WI38 (cell line): ENCODE data around the gene PCNX4.

Source experiments
- H3K4me3 ChIP-seq: 2 replicates; pipeline ENCODE4 v1.5.1; 2011; ENCODE audit warnings: low read depth, mild to moderate bottlenecking, control low read depth, low read length
- TF ChIP-seq, protein P1 (sequence below): IDR thresholded peaks from 2 replicates; pipeline ENCODE4 v1.5.1; 2012; ENCODE audit warnings: low read depth, mild to moderate bottlenecking, control low read depth, low read length

Gene PCNX4

DNA sequence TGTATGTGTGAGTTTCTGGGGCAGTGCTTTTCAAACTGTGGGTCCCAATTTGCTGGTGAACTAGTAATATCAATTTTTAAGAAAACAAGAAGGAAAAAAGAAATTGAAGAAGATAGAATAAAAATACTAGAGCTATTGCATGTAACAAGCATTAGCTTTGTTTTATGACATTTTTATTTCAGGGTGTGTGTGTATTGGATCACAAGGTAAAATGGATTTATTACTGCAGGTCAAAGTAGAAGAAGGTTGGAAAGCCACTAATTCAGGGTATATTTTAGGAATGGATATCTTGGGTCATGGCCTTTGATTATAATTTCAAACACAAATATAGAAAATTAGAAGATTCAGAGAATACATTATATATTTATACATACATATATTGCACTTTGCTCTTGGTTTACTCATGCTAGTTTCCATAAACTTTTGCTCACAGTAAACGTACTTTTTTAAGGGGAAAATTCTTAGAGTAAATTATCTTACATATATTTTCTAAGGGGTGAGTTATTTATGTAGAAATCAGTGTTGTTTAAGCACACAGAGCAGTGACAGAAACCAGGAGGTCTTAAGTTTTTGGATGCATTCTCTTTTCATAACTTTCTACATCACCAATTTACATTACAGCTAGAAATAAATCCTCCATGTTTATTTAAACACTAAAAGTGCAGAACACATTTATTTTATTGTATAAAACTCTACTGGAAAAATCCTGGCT, 122.8 kb downstream of the PCNX4 start:
- TF ChIP-seq, protein P1, sequence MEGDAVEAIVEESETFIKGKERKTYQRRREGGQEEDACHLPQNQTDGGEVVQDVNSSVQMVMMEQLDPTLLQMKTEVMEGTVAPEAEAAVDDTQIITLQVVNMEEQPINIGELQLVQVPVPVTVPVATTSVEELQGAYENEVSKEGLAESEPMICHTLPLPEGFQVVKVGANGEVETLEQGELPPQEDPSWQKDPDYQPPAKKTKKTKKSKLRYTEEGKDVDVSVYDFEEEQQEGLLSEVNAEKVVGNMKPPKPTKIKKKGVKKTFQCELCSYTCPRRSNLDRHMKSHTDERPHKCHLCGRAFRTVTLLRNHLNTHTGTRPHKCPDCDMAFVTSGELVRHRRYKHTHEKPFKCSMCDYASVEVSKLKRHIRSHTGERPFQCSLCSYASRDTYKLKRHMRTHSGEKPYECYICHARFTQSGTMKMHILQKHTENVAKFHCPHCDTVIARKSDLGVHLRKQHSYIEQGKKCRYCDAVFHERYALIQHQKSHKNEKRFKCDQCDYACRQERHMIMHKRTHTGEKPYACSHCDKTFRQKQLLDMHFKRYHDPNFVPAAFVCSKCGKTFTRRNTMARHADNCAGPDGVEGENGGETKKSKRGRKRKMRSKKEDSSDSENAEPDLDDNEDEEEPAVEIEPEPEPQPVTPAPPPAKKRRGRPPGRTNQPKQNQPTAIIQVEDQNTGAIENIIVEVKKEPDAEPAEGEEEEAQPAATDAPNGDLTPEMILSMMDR: no peak
- H3K4me3 ChIP-seq: no peak overlapping the region

DNA sequence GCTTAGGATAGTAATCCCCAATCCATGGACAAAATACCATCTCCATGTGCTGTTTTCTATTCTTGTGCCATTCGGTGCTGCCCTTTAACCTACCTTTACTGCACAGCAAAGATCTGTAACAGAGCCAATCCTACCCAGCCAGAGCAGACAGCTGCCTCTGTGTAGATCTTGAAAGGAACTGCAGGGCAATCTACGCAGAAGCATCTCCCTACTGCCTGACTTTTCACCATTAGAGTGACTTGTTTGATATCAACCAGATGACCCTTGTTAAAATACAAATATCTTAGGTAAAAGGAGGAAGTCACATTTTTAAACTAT, 123.4 kb downstream of the PCNX4 start:
- TF ChIP-seq, protein P1: no peak
- no peak overlapping the region for H3K4me3 ChIP-seq

DNA sequence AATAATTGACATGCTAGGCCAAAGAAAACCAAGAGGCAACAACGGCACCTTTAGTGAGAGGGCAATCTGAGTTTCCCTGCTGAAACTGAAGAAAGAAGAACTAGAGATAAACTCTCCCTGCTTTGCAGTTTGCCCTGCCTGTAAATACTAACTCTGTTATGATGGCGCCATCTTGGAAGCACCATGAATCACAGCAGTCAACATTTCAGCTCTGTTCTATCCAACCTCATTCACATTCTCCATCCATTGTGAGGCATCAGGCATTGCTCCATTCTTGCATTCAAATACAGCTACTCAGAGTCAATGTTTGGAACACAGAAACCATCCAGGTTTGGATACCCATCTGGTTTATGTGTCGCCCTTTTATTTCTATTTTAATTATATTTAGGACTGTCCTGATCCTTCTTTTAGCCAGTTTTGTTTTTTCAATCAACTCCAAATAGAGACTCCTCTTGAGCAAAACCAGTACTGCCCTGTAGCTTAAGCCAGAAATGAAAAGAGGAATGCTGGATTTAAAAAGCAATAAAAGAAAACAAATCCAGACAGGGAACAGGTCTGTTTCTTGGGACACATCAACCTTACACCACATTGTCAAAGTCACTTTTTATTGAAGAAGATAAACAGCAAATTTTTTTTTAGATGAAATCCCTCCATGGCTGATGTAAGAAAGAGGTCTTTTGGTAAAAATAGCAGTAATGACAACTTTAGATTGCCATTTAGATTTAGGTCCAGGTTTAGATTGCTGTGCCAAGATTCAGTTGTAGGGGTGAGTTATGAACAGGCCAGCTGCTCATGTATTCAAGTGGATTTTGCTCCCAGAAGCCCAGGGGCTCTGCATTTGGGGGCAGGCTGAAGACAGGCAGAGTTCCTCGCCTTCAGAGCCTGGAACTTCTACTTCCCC, 124.0 kb downstream of the PCNX4 start:
- H3K4me3 ChIP-seq: no peak overlapping the region
- TF ChIP-seq, protein P1: no peak

GRCh38 chr14:60217713-60218112, 126.0 kb downstream of the PCNX4 start:
- no peak overlapping the region for H3K4me3 ChIP-seq
- TF ChIP-seq, protein P1: no peak
